Gastrocnemius medialis (tissue), 4 donors: ENCODE measurements around the gene TAF6. TPM values are rescaled to one million over a fixed set of nuclear protein-coding genes. Genes with fewer than 3 reads are reported as not detected.
A peak's percentile ranks its signal among the peaks of the same experiment; 100 is the strongest.

Experiments
- ATAC-seq, 2 donors: fragments of 150-250 bp; one replicate each; pipeline ENCODE4 v1.9.1; 2016
- DNase-seq, 2 donors: peaks; one replicate each; pipeline ENCODE4 v3.0.0-alpha.2; 2019
- H3K27ac ChIP-seq, 4 donors: fragments of 200-600 bp; sonication (generic); 1 replicate in 1 of 4; 2 replicates in 3 of 4; pipeline ENCODE4 v1.5.1; 2016 to 2018; ENCODE audit warnings: mild to moderate bottlenecking in 2 of 4, moderate library complexity in 1 of 4
- H3K27me3 ChIP-seq, 3 donors: fragments of 200-600 bp; sonication (generic) in 2 of 3; 1 replicate in 1 of 3; 2 replicates in 2 of 3; pipeline versions ENCODE4 v1.5.1 to v1.6.0; 2016 to 2019; ENCODE audit warnings: mild to moderate bottlenecking in 1 of 3, moderate library complexity in 1 of 3
- H3K36me3 ChIP-seq, 2 donors: fragments of 200-600 bp; sonication (generic) in 1 of 2; one replicate each; pipeline ENCODE4 v1.5.1; 2017 to 2018
- H3K4me1 ChIP-seq, 2 donors: fragments of 200-600 bp; sonication (generic) in 1 of 2; one replicate each; pipeline ENCODE4 v1.5.1; 2016 to 2017; ENCODE audit warnings: mild to moderate bottlenecking in 2 of 2
- H3K4me3 ChIP-seq, 4 donors: fragments of 200-600 bp; sonication (generic) in 3 of 4; 1 replicate in 1 of 4; 2 replicates in 3 of 4; pipeline ENCODE4 v1.5.1; 2016 to 2019; ENCODE audit warnings: mild to moderate bottlenecking in 2 of 4
- H3K9me3 ChIP-seq, 3 donors: fragments of 200-600 bp; sonication (generic) in 2 of 3; 1 replicate in 1 of 3; 2 replicates in 2 of 3; pipeline ENCODE4 v1.5.1; 2016 to 2019
- CTCF ChIP-seq, 5 experiments: fragments of 450-650 bp in 3 of 5; fragments of 200-600 bp in 2 of 5; sonication (generic) in 2 of 5; IDR thresholded peaks in 4 of 5; conservative IDR thresholded peaks in 1 of 5; 1 replicate in 4 of 5; 2 replicates in 1 of 5; pipeline ENCODE4 v1.5.1; 2016 to 2019; ENCODE audit warnings: antibody characterized with exemption in 5 of 5, mild to moderate bottlenecking in 3 of 5, moderate library complexity in 3 of 5
- POLR2A ChIP-seq, 2 donors: fragments of 450-650 bp; IDR thresholded peaks; one replicate each; pipeline ENCODE4 v1.6.1; 2017; ENCODE audit warnings: antibody characterized with exemption in 2 of 2, mild to moderate bottlenecking in 2 of 2, moderate library complexity in 2 of 2
- in situ Hi-C, 4 donors: fragments of 200-750 bp; cut with MboI; loops; one replicate each; pipeline versions ENCODE4 v1.15.0 to v1.8.0; 2017; ENCODE audit warnings: low sequenced_read_pairs in 4 of 4
- intact Hi-C: fragments of 100-400 bp; cut with DNase I; formaldehyde crosslinking; loops from one replicate; pipeline ENCODE4 v1.15.1; 2023; ENCODE audit warnings: low total_unique reads
- total RNA-seq, 4 donors: library from RNA; depleted of rRNA; stranded (reverse); fragments of >200 nt; gene quantifications; one replicate each; pipeline versions ENCODE4 v1.1.0 to v1.2.3, GENCODE V29; 2016

TAF6 gene
- total RNA-seq, 4 donors from 2014 or later: 38.6 to 71.7 (median 56.6) TPM

DNA sequence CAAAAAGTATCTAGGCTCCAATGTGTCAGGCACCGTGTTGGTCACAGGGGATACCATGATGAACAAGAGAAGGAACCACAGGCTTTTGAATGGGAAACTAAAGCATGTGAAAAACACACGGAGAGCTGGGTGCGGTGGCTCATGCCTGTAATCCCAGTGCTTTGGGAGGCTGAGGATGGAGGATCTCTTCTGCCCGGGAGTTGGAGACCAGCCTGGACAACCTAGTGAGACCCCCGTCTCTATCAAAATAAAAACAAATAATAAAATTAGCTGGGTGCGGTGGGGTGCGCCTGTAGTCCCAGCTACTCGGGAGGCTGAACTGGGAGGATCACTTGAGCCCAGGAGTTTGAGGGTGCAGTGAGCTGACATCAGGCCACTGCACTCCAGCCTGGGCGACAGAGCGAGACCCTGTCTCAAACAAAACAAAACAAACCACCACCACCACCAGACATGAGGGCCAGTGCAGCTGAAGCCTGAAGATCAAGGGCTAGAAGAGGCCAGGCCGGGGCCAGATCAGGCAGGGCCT is 31.0 kb downstream of the TAF6 start:
- Histone ChIP-seq H3K27ac (peak overlapping the region; percentile 88 to 97 (median 89)), H3K36me3 (peaks cover 0 to 30% of the 10 kb centered on the region in 2 donors), H3K27me3 (no peaks in the 10 kb centered on the region), H3K4me1 (peaks cover 13 to 14% of the 10 kb centered on the region in 2 donors), H3K4me3 (peak overlapping the region; percentile 79 to 90 (median 88)), H3K9me3 (no peaks in the 10 kb centered on the region)
- TF ChIP-seq POLR2A (IDR thresholded peaks at IDR 0.05) (no peak), CTCF (IDR thresholded peaks at IDR 0.05 in 4 of 5, conservative IDR thresholded peaks at IDR 0.05 in 1 of 5) (no peak)
- intact Hi-C loops (loop anchor here (1.0 to 5.0 kb wide), 2 partner anchors 13 to 39 kb away; partner anchors contain the start of genes AP4M1, MBLAC1 and MCM7), in situ Hi-C loops (no loop called here)
- ATAC-seq (no peak), DNase-seq (no peak)

DNA sequence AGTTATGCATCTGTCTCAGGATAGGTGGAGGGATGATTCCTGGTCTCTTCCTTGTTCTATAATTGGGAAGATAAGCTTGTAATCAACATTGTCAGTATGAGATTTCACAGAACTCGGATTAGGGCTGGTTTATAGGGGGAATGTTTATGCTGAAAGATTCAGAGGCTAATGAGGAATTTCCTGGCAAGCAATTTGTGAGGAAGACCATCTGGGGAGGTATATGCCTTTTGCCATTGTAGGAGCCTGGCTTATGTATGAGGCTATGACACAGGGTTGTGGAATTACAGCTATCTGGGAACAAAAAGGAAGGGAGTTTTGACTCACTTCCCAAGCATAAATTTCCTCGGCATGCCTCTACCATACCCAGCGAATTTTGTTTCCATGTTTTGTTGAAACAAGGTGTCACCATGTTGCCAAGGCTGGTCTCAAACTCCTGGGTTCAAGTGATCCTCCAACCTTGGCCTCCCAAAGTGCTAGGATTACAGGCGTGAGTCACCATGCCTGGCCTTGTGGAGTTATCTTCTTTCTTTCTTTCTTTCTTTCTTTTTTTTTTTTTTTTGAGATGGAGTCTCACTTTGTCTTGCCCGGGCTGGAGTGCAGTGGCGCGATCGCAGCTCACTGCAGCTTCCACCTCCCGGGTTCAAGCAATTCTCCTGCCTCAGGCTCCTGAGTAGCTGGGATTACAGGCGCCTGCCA is 32.0 kb downstream of the TAF6 start:
- in situ Hi-C loops: no loop called here
- no peak for DNase-seq
- TF ChIP-seq POLR2A (IDR thresholded peaks at IDR 0.05) (no peak), CTCF (IDR thresholded peaks at IDR 0.05 in 4 of 5, conservative IDR thresholded peaks at IDR 0.05 in 1 of 5) (no peak)
- no peak overlapping the region for H3K4me3 ChIP-seq
- peaks cover 13 to 16% of the 10 kb centered on the region in 2 donors for H3K4me1 ChIP-seq
- no peak overlapping the region for H3K27ac ChIP-seq
- H3K27me3 ChIP-seq: no peaks in the 10 kb centered on the region
- intact Hi-C loops: loop anchor here (5.0 kb wide), 1 partner anchor 40 kb away; the partner anchor contains the start of gene MBLAC1
- no peak for ATAC-seq
- peaks cover 0 to 21% of the 10 kb centered on the region in 2 donors for H3K36me3 ChIP-seq
- H3K9me3 ChIP-seq: no peaks in the 10 kb centered on the region

DNA sequence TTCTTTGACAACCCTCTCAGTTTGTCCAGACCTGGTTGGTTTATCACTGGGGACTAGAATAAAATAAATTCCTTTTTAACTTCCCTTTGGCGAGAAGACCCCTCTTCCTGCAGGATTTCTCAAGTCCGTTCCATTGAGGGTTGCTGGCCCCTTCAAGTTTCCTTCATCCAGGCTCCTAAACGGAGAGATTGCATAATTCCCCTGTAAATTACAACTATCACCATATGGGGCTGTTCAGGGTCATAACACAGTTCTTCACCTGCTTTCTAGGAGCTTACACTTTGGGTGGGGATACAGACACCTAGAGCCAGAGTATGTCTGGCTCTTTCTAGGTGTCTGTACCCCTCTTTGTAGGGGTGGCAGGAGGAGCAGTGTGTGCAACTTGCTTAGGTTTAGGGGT is 33.6 kb downstream of the TAF6 start:
- in situ Hi-C loops: no loop called here
- H3K9me3 ChIP-seq: no peaks in the 10 kb centered on the region
- no peaks in the 10 kb centered on the region for H3K27me3 ChIP-seq
- peaks cover 18 to 23% of the 10 kb centered on the region in 2 donors for H3K4me1 ChIP-seq
- H3K4me3 ChIP-seq: no peak overlapping the region
- no peak for ATAC-seq
- intact Hi-C loops: loop anchor here (5.0 kb wide), 1 partner anchor 42 kb away; the partner anchor contains the start of gene MBLAC1
- TF ChIP-seq CTCF (IDR thresholded peaks at IDR 0.05 in 4 of 5, conservative IDR thresholded peaks at IDR 0.05 in 1 of 5): no peak
- no peak for TF ChIP-seq POLR2A (IDR thresholded peaks at IDR 0.05)
- H3K36me3 ChIP-seq: peaks cover 0 to 4% of the 10 kb centered on the region in 2 donors
- DNase-seq: no peak
- H3K27ac ChIP-seq: no peak overlapping the region

- Histone ChIP-seq H3K4me3 (peak overlapping the region in 1 of 4 donors; percentile 51), H3K9me3 (no peaks in the 10 kb centered on the region), H3K27me3 (no peaks in the 10 kb centered on the region), H3K4me1 (peaks cover 22 to 25% of the 10 kb centered on the region in 2 donors), H3K27ac (peak overlapping the region in 3 of 4 donors; percentile 89 to 96 (median 91)), H3K36me3 (no peaks in the 10 kb centered on the region)
- ATAC-seq (no peak), DNase-seq (no peak)
- intact Hi-C loops: loop anchor here (5.0 kb wide), 1 partner anchor 91 kb away; no protein-coding TSS in a partner anchor
- in situ Hi-C loops: no loop called here
- TF ChIP-seq CTCF (IDR thresholded peaks at IDR 0.05 in 4 of 5, conservative IDR thresholded peaks at IDR 0.05 in 1 of 5) (no peak), POLR2A (IDR thresholded peaks at IDR 0.05) (no peak)
These were observed 36.2 kb downstream of the TAF6 start for GRCh38 chr7:100082978-100083377.
